Measurements from ENCODE around the gene CISD1.

- TF ChIP-seq CTCF (IDR thresholded peaks at IDR 0.05): no peak
- no peak for TF ChIP-seq POLR2A (IDR thresholded peaks at IDR 0.05)
Measured at GRCh38 chr10:58241346-58241745, 27.6 kb upstream of the CISD1 start.
